Hepatocyte (in vitro differentiated cells): ENCODE results near the gene C6orf89. TPM values are rescaled to one million over a fixed set of nuclear protein-coding genes. Genes with fewer than 3 reads are reported as not detected.

Experiments used
- DNase-seq: peaks from one replicate; pipeline ENCODE4 v3.0.0-alpha.2; 2016; ENCODE audit warnings: low spot score
- H2AFZ ChIP-seq: fragments of 200-600 bp; sonication (generic); 2 replicates; pipeline ENCODE4 v1.6.0; 2016; ENCODE audit warnings: antibody characterized with exemption, mild to moderate bottlenecking
- H3K27ac ChIP-seq: fragments of 200-600 bp; sonication (generic); 2 replicates; pipeline ENCODE4 v1.5.1; 2016; ENCODE audit warnings: mild to moderate bottlenecking
- H3K27me3 ChIP-seq: fragments of 200-600 bp; sonication (generic); 2 replicates; pipeline ENCODE4 v1.6.1; 2016
- H3K36me3 ChIP-seq: fragments of 200-600 bp; sonication (generic); replicated peaks from 2 replicates; pipeline ENCODE4 v1.5.1; 2016; ENCODE audit warnings: low read depth; ENCODE audit not compliant: insufficient read depth
- H3K4me1 ChIP-seq: fragments of 200-600 bp; sonication (generic); 2 replicates; pipeline ENCODE4 v1.5.1; 2016; ENCODE audit warnings: mild to moderate bottlenecking, moderate library complexity; ENCODE audit not compliant: insufficient read depth
- H3K4me2 ChIP-seq: fragments of 200-600 bp; sonication (generic); 2 replicates; pipeline ENCODE4 v1.6.0; 2016
- H3K4me3 ChIP-seq: fragments of 200-600 bp; sonication (generic); 2 replicates; pipeline ENCODE4 v1.5.1; 2016; ENCODE audit warnings: mild to moderate bottlenecking
- H3K79me2 ChIP-seq: fragments of 200-600 bp; sonication (generic); 2 replicates; pipeline ENCODE4 v1.6.0; 2017; ENCODE audit warnings: mild to moderate bottlenecking
- H3K9me2 ChIP-seq: fragments of 200-600 bp; sonication (generic); replicated peaks from 2 replicates; pipeline ENCODE4 v1.6.0; 2017; ENCODE audit warnings: mild to moderate bottlenecking; ENCODE audit not compliant: insufficient read depth
- H3K9me3 ChIP-seq: fragments of 200-600 bp; sonication (generic); 2 replicates; pipeline ENCODE4 v1.5.1; 2016; ENCODE audit warnings: low read depth, mild to moderate bottlenecking
- H4K20me1 ChIP-seq: fragments of 200-600 bp; sonication (generic); 2 replicates; pipeline ENCODE4 v1.6.0; 2016; ENCODE audit warnings: mild to moderate bottlenecking; ENCODE audit not compliant: insufficient read depth, poor library complexity, severe bottlenecking
- EZH2 ChIP-seq: fragments of 200-600 bp; sonication (generic); IDR thresholded peaks from 2 replicates; pipeline ENCODE4 v1.6.1; 2016; ENCODE audit warnings: antibody characterized with exemption, mild to moderate bottlenecking, borderline replicate concordance
- EZH2phosphoT487 ChIP-seq: fragments of 200-600 bp; sonication (generic); IDR thresholded peaks from one replicate; pipeline ENCODE4 v1.6.1; 2018; ENCODE audit warnings: antibody characterized with exemption, mild to moderate bottlenecking, low read depth, moderate library complexity; ENCODE audit not compliant: unreplicated experiment, severe bottlenecking
- WGBS: methylation state at CpG from one replicate; pipeline ENCODE4 v1.1.6; 2016; ENCODE audit warnings: low lambda C conversion rate; ENCODE audit errors: missing lambda C conversion rate; 5-methylcytosine and 5-hydroxymethylcytosine counted together
- polyA plus RNA-seq: library from polyadenylated mRNA; unstranded; fragments of >200 nt; fragmentation: Nextera tagmentation; extraction: Ambion mirVana; gene quantifications from 2 replicates; pipeline ENCODE4 v1.2.1, GENCODE V29; 2016
- total RNA-seq: library from RNA; depleted of rRNA; stranded (reverse); fragments of >200 nt; gene quantifications from 2 replicates; pipeline ENCODE4 v1.2.3, GENCODE V29; 2014
- TF ChIP-seq, protein P1 (sequence below): fragments of 200-600 bp; sonication (generic); IDR thresholded peaks from 2 replicates; pipeline ENCODE4 v1.5.1; 2016; ENCODE audit warnings: antibody characterized with exemption, mild to moderate bottlenecking; ENCODE audit not compliant: poor library complexity

C6orf89 gene
- total and polyA plus RNA-seq, 2 experiments from 2014 or later: 39.6 to 45.2 TPM

DNA sequence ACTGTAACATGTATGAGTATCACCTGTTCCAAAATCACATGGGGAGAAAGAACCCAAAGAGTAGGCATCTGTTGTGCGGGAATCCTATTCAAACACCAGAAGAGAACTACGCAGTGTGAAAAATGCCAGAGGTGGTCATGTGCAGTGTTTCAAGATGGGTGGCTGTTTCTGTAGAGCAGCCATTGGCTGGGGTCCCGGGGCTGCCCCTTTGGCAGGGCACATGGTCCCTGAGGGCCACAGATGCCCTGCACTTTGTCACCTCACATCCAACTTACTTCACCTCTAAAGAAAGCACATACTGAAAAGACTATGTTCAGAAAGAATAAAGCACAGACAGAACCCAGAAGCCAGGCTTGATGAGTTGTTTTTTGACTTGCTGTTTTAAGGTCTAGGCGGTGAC, 87.9 kb downstream of the C6orf89 start:
- no peak for TF ChIP-seq EZH2phosphoT487
- no peak for TF ChIP-seq EZH2
- TF ChIP-seq, protein P1, sequence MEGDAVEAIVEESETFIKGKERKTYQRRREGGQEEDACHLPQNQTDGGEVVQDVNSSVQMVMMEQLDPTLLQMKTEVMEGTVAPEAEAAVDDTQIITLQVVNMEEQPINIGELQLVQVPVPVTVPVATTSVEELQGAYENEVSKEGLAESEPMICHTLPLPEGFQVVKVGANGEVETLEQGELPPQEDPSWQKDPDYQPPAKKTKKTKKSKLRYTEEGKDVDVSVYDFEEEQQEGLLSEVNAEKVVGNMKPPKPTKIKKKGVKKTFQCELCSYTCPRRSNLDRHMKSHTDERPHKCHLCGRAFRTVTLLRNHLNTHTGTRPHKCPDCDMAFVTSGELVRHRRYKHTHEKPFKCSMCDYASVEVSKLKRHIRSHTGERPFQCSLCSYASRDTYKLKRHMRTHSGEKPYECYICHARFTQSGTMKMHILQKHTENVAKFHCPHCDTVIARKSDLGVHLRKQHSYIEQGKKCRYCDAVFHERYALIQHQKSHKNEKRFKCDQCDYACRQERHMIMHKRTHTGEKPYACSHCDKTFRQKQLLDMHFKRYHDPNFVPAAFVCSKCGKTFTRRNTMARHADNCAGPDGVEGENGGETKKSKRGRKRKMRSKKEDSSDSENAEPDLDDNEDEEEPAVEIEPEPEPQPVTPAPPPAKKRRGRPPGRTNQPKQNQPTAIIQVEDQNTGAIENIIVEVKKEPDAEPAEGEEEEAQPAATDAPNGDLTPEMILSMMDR: no peak
- Histone ChIP-seq H4K20me1 (no peaks in the 10 kb centered on the region), H3K4me3 (no peak overlapping the region), H3K27ac (no peak overlapping the region), H3K4me1 (no peaks in the 10 kb centered on the region), H3K9me2 (no peaks in the 10 kb centered on the region), H3K27me3 (no peaks in the 10 kb centered on the region), H2AFZ (no peak overlapping the region), H3K79me2 (no peaks in the 10 kb centered on the region), H3K9me3 (no peaks in the 10 kb centered on the region), H3K36me3 (peaks cover 7% of the 10 kb centered on the region), H3K4me2 (no peak overlapping the region)
- DNase-seq: no peak
- 87% methylated on average over 4 of the region's 4 CpGs for WGBS

DNA sequence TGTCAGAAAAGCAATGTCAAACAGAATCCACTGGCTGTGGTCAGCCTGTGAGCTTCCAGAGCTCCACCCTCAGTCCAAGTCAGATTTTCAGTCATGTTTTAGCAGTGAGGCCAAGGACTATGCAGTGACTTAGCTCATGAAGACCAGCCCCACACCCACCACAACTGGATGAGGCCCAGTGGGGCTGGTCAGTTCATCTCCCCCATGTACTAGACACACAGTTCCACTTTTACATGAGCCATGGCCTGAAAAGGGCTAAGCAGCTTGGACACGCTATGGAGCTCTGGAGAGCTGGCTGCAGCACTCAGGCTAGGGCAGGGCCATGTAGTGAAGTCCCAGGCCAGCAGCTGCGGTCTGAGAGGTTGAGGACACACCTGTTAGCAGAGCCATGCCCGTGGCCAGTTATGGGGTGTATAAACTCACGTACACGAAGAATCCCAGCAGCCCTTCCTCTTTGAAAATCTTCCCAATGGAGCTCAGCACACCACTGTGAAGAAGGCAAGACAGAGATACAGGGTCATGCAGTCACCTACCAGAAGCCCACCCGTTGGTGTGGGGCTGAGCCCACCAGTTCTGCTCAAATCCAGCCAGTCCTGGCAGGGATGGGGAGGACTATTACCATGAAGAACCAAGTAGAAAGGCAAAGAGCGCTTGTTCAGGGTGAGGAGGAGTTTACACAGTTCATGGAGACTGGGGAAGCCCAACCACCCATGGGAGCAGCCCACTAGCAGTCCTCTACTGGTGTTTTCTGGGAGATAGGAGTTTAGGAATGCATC, 89.7 kb downstream of the C6orf89 start:
- no peaks in the 10 kb centered on the region for H3K9me3 ChIP-seq
- H3K4me3 ChIP-seq: no peak overlapping the region
- H3K27ac ChIP-seq: no peak overlapping the region
- peaks cover 15% of the 10 kb centered on the region for H3K79me2 ChIP-seq
- DNase-seq: no peak
- peaks cover 11% of the 10 kb centered on the region for H4K20me1 ChIP-seq
- H3K9me2 ChIP-seq: no peaks in the 10 kb centered on the region
- H3K27me3 ChIP-seq: no peaks in the 10 kb centered on the region
- no peak overlapping the region for H2AFZ ChIP-seq
- peaks cover 7% of the 10 kb centered on the region for H3K36me3 ChIP-seq
- no peaks in the 10 kb centered on the region for H3K4me1 ChIP-seq
- no peak for TF ChIP-seq EZH2phosphoT487
- TF ChIP-seq, protein P1: no peak
- TF ChIP-seq EZH2: no peak
- H3K4me2 ChIP-seq: no peak overlapping the region
- WGBS: 93% methylated on average over 7 of the region's 7 CpGs

DNA sequence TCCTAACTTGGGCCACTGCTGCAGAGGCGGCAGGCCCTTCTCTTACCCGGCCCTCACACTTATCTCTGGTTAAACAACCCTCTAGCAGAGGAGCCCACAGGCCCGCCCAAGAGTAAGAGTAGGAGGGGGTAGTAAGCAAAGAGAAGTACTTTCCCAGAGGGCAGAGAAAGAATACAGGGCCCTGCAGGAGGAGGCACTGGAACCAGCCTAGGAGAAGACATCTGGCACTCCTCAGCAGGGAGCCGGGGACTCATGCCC, 90.2 kb downstream of the C6orf89 start:
- no peak overlapping the region for H3K4me2 ChIP-seq
- no peak overlapping the region for H3K27ac ChIP-seq
- DNase-seq: no peak
- 83% methylated on average over 4 of the region's 4 CpGs for WGBS
- peaks cover 7% of the 10 kb centered on the region for H3K36me3 ChIP-seq
- no peaks in the 10 kb centered on the region for H3K27me3 ChIP-seq
- peaks cover 20% of the 10 kb centered on the region for H3K79me2 ChIP-seq
- no peaks in the 10 kb centered on the region for H3K4me1 ChIP-seq
- H3K9me3 ChIP-seq: no peaks in the 10 kb centered on the region
- TF ChIP-seq EZH2: no peak
- TF ChIP-seq EZH2phosphoT487: no peak
- TF ChIP-seq, protein P1: no peak
- H2AFZ ChIP-seq: no peak overlapping the region
- H3K9me2 ChIP-seq: no peaks in the 10 kb centered on the region
- H4K20me1 ChIP-seq: peaks cover 16% of the 10 kb centered on the region
- no peak overlapping the region for H3K4me3 ChIP-seq

DNA sequence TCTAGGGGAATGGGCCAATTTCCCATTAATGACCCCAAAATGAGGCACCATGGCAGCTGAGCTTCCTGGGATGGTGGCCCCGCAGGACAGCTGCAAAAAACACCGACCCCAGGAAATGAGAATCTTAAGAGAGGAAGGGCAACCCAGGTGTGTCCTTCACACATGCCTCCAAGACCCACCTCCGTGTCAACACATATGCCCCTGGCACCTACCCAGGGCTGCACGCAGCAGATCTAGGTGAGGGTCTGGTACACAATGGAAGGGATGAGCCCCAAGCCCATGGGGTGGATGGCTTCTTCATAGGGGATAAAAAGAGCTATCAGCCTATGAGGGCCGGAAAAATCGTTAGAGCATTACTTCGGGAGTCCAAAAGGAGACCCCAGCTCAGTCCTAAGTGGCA, 90.8 kb downstream of the C6orf89 start:
- TF ChIP-seq EZH2phosphoT487: no peak
- TF ChIP-seq, protein P1: no peak
- no peak for TF ChIP-seq EZH2
- WGBS: 98% methylated on average over 7 of the region's 7 CpGs
- Histone ChIP-seq H3K4me3 (no peak overlapping the region), H3K4me1 (no peaks in the 10 kb centered on the region), H3K79me2 (peaks cover 26% of the 10 kb centered on the region), H3K9me3 (no peaks in the 10 kb centered on the region), H3K4me2 (no peak overlapping the region), H2AFZ (no peak overlapping the region), H3K27me3 (no peaks in the 10 kb centered on the region), H4K20me1 (peaks cover 22% of the 10 kb centered on the region), H3K9me2 (no peaks in the 10 kb centered on the region), H3K27ac (no peak overlapping the region), H3K36me3 (peaks cover 7% of the 10 kb centered on the region)
- DNase-seq: no peak
